Activated T-helper 1 cell treated with anti-CD3 and anti-CD28 coated beads, Interleukin-2, amount 50 U/mL, for 16 hours (primary cell): Measurements from ENCODE around the gene COL6A1.
"Not testable (repeated sequence)": the region's sequence is repeated elsewhere in the genome, so short reads cannot be mapped to it uniquely, and the experiment has no call there.

Experiments
- DNase-seq, 2 donors: peaks; one replicate each; pipeline ENCODE4 v3.0.0-alpha.2; 2020; ENCODE audit warnings: low read depth in 1 of 2, low spot score in 1 of 2

Gene COL6A1

DNA sequence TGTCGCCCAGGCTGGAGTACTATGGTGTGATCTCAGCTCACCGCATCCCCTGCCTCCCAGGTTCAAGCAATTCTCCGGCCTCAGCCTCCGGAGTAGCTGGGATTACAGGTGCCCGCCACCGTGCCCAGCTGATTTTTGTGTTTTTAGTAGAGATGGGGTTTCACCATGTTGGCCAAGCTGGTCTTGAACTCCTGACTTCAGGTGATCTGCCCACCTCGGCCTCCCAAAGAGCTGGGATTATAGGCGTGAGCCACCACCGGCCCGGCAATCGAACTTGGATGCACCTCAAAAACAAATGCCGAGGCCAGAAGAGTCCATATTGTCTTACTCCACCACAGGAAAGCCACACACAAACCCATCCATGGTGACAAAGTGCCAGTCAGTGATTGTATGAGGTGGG lies 65.3 kb downstream of the COL6A1 start:
- DNase-seq, result not testable (repeated sequence)

DNA sequence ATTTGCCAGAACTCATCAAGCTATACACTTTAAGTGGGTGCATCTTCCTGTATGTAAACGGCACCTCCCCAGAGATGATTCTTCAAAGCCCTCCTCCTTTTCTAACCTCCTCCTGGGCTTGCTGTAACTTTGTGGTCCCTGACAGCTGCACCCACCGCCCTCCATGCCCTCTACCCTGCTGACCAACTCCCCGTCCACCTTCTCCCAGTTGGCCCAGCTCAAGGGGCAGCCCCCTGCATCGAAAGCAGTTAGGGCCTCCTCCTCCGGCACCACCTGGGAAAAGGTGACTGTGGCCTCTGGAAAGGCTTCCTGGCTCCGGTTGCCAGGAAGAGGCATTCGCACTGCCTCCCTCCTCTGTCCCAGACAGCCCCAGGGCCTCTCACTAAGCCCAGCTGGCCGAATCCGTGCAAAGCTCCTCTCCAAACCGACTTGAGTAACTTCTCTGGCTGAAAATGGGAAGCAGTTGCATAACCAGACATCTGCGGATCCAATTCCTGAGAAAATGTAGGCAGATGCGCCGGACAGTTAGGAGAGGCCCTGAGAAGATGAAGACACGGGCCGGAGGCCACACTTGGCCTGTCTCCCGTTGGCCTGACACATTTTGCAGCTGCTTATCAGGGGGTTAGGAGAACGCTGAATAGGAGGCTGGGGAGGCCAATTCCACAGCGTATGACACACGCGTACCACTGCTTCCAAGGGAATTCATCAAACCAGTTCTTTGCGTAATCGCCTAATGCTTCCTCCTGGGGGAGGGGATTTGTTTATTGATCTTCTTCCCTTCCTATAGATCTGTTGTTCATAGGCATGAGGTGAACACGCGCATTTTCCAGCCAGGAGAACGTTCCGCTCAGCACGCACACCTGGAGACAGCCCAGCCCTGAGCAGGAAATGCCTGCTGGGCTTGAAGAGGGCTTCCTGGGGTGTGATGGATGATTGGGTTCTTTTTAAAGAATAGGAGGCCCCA lies 67.6 kb downstream of the COL6A1 start:
- no peak for DNase-seq

DNA sequence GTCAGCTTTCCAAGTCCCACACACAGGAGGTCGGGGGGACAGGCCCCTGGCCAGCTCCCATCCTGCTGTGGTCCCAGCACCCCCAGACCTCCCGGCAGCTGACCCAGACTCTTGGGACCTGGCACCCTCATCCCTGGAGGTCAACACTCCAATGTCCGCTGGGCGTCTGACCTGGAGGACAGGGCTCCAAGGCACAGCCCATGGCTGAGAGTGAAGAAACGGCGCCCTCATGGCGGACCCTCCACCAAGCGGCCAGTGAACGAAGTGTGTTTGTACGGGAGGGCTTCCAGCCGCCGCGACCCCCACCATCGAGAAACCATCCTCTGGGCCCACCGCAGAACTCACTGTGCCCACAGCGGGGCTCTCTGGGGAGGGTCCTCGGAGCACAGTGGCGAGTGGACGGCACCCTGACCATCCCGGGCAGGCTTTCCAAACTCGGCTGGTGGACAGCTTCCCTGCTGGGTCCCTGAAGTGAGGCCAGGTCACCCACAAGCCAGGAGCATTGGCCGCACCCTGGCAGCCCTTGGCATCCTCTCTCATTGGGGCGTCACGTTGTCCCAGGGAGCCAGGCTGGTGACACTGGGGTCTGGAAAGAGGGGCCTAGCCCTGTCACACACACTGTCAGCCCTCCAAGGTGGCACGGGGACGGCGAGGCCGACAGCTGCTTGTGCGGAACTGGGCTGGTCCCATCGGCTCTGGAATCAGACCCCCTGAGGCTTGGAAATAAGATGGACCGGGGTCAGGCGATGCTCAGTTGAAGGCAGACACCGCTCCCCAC lies 68.5 kb downstream of the COL6A1 start:
- no peak for DNase-seq

DNA sequence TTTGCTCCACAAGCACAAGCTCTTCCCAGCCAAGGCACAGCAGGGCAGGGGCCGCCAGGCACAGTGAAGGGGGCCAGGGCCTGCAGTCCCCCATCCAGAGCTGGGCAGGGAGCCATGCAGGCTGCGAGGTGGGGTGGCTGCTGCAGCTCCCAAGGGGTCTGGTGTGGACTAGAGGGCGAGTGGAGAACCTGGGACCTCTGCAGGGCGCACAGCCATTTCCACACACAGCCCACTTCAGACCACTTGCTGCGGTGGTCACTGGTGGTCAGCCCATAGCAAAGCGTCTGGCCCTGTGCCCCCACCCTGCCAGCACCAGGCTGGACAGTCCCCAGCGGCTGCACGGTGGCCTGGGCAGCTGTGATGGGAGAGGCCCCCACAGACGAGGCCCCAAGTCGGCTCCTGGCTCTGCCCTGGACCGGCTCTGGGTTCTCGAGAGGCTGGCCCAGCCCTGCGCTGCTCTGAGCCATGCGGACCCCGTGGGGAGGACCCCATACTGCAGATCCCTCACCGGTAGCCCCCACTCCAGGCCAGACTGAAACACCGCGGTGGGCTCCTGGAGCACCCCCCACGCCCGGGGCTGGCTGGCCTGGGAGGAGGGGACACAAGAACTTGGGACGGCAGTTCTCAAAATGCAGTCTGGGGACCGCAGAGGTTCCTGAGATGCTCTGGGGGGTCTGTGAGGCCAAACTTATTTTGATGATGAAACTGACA lies 69.3 kb downstream of the COL6A1 start:
- DNase-seq, result no peak

DNA sequence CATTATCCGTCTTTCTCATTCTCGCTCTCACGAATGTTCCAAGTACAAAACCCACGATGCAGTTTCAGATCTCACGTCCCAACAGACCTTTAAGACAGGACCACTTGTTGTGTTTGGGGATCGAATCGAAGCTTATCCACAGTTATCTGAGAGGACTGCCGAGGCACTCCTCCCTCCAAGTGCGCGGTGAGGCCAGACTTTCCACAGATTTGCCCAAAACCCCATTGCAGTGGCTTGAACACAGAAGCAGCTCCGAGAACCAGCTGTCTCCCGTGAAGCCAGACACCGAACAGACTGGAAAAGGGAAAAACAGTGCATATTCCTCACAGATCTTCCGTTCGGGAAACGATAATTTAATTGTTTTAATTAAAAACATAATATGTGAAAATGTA lies 69.8 kb downstream of the COL6A1 start:
- DNase-seq, result no peak

DNA sequence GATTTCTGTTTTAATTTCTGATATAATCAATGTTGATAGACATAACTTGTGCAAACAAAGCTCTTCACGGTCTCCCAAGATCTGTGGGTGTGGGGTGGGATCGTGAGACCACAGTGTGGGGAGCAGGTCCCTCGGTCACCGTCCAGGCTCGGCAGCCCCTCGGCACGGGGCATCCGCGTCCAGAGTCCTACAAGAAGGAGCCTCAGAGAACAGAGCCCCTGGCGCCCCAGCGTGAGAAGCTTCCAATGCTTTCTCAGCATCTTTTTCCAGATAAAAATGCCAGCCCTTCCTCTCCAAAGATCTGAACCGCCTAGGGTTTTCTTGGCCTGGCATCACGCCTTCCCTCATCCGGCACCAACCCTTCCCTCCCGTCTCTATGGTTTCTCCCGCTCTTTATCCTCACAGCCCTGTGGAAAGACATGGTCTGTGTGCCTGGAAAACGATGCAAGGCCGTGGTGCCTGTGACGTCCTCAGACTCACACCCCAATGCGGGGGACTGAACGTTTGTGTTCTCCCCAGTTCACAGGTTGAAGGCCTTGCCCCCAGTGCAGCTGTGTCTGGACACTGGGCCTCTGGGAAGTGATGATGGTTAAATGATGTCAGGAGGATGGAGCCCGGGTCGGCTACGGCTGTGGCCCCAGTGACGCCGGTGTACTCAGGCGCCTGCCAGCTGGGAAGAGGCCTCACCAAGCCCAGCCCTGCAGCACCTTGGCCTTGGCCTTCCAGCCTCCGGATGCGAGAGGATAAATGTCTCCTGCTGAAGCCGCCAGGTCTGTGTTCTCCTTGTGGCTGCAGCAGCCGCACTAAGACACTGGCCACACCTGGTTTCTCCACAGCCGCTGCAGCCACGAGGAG lies 70.5 kb downstream of the COL6A1 start:
- no peak for DNase-seq

DNA sequence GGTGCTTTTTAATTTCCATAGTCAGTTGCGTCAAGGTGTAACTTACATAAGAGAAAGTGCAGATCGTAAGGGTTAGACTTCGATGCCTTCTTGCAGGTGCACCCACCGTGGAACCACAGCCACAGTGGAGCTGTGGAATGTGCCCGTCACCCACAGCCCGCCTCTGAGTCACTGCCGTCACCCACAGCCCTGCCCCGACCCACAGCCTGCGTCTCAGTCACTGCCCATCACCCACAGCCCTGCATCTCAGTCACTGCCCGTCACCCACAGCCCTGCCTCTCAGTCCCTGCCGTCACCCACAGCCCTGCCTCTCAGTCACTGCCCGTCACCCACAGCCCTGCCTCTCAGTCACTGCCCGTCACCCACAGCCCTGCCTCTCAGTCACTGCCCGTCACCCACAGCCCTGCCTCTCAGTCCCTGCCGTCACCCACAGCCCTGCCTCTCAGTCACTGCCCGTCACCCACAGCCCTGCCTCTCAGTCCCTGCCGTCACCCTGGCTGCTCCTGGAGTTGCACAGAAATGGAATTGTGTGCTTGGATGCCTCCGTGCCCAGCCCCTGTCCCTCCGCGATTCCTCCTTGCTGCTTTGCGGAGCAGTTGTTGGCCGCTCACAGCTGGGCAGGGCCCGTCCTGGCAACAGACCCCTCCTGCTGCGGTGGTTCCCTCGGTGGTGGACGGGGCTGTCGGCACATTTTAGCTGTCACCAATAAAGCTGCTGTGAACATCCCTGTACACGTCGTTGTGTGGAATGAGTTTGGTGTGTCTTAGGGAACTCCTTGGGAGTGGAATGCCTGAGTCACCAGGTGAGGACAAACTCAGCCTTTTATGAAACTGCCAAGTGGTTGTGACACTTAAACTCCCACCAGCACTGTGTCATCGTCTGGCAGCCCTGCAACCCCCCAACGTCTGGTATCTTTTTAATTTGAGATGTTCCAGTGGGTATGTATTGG lies 71.4 kb downstream of the COL6A1 start:
- DNase-seq, result no peak

DNA sequence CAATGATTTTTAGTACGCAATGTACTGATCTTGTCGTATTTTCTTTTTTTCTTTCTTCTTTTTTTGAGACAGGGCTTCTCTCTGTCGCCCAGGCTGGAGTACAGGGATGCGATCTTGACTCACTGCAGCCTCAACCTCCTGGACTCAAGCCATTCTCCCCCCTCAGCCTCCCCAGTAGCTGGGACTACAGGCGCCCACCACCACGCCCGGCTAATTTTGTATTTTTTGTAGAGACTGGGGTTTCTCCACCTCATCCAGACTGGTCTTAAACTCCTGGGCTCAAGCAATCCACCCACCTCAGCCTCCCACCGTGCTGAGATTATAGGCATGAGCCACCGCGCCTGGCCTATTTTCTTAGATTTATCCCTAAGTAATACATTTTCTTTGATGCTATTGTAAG lies 72.5 kb downstream of the COL6A1 start:
- DNase-seq, result no peak

DNA sequence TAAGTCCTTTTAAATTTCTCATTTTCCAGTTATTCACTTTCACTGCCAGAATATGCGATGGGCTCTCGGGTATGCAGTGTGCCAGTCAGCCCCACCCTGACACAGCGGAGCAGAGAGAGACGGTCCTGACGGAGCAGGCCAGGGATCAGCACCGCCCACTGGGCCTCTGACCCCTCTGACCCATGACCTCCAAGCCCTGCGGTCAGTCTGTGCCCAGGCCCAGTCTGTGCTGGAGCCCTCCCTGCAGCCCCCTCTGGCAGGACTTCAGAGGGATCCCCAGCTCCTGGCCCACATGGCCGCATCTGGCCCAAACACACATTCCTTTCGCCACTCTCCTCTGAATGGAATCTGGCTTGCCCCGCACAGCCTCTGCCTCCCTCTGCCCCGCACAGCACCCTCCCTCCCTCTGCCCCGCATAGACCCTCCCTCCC lies 72.9 kb downstream of the COL6A1 start:
- no peak for DNase-seq
